HFFc6 (cell line): ENCODE results near the gene PRR5. TPM values are rescaled to one million over a fixed set of nuclear protein-coding genes. Genes with fewer than 3 reads are reported as not detected.
"Not testable (repeated sequence)": the region's sequence is repeated elsewhere in the genome, so short reads cannot be mapped to it uniquely, and the experiment has no call there.

Experiments
- DNase-seq: peaks from one replicate; pipeline ENCODE4 v3.0.0-alpha.2; 2018
- H3K27ac Mint-ChIP-seq: 2 replicates; pipeline ENCODE4 v1.8.0; 2020; ENCODE audit warnings: mild to moderate bottlenecking, mixed read lengths
- H3K27me3 Mint-ChIP-seq: 2 replicates; pipeline ENCODE4 v1.8.0; 2021; ENCODE audit warnings: mild to moderate bottlenecking, moderate library complexity, mixed read lengths; ENCODE audit not compliant: insufficient read depth
- H3K36me3 Mint-ChIP-seq: 2 replicates; pipeline ENCODE4 v1.8.0; 2021; ENCODE audit warnings: low read depth, mixed read lengths
- H3K4me1 Mint-ChIP-seq: 2 replicates; pipeline ENCODE4 v1.8.0; 2020; ENCODE audit warnings: low read depth, mixed read lengths
- H3K4me3 Mint-ChIP-seq: 2 replicates; pipeline ENCODE4 v1.8.0; 2020; ENCODE audit warnings: mild to moderate bottlenecking, moderate library complexity, mixed read lengths
- H3K9me3 Mint-ChIP-seq: 2 replicates; pipeline ENCODE4 v1.8.0; 2020; ENCODE audit warnings: mild to moderate bottlenecking, mixed read lengths
- long read RNA-seq: library from polyadenylated mRNA; unstranded; transcript quantifications from one replicate; pipeline ENCODE4 v2.0.0, GENCODE V29; 2019
- total RNA-seq, 6 experiments: library from RNA; stranded (reverse); fragmentation: NEBNext Ultra II Directional; extraction: Animal tissue kit (Norgen Biotek cat#: 25700); gene quantifications; 2 replicates in 1 of 6; 3 replicates in 5 of 6; pipeline ENCODE4 v1.2.3, GENCODE V29; 2021
- TF ChIP-seq, protein P1 (sequence below): fragments of 200-600 bp; sonication (generic); IDR thresholded peaks from 2 replicates; pipeline ENCODE4 v1.5.0; 2021; ENCODE audit warnings: antibody characterized with exemption, mild to moderate bottlenecking

PRR5 gene, protein sequence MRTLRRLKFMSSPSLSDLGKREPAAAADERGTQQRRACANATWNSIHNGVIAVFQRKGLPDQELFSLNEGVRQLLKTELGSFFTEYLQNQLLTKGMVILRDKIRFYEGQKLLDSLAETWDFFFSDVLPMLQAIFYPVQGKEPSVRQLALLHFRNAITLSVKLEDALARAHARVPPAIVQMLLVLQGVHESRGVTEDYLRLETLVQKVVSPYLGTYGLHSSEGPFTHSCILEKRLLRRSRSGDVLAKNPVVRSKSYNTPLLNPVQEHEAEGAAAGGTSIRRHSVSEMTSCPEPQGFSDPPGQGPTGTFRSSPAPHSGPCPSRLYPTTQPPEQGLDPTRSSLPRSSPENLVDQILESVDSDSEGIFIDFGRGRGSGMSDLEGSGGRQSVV
- total RNA-seq = 10 to 100 TPM in 1 of 6 experiments, 1 to 10 TPM in 5; 4.6 to 12.7 (median 5.2) TPM
- long read RNA-seq, partial matches to known transcripts = 0 of 2 reads
- long read RNA-seq, other reads (novel, unspliced or antisense) = 0 of 2 reads

DNA sequence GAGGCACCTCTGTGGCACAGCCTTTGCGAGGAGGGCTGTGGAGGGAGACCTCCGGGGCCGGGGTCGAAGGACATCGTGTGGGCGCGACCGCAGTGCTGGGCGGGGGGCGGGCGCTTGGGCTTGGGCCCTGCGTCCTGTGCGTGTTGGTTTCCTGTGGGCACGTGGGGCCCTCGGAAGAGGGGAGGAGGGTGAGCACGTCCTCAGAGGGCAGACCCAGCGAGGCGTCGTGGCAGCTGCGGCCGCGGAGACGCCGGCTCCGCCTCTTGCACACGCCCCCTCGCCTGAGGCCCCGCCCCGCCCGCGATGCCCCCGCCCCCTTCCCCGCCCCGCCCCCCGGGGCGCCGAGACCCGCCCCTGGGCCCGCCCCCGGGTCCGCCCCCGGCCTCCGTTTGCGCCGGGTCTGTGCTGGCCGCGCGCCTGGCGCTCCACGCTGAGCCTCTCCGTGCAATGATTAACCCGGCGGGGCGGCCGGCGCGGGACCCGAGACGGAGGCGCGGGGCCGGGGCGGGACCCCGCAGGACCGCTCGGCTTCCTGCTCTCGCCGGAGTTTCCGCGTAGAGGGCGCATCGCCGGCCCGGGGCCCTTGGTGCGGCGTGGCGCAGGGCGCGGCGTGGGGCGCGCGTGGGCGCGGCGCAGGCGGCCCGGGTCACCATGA is at the start of gene PRR5:
TSS of gene PRR5 (plus strand) at position 381 of the 655 bp plus-strand sequence. CDS start at position 652, 271 bp downstream.
- Mint-ChIP-seq H3K27me3 (peaks cover 4% of the 10 kb centered on the region), H3K9me3 (no peaks in the 10 kb centered on the region), H3K4me3 (peak within 1 kb of the TSS; percentile 87), H3K27ac (peak within 1 kb of the TSS; percentile 11; the same call in 1 of the 2 replicates), H3K4me1 (peaks cover 37% of the 10 kb centered on the region), H3K36me3 (no peaks in the 10 kb centered on the region)
- TF ChIP-seq, protein P1, sequence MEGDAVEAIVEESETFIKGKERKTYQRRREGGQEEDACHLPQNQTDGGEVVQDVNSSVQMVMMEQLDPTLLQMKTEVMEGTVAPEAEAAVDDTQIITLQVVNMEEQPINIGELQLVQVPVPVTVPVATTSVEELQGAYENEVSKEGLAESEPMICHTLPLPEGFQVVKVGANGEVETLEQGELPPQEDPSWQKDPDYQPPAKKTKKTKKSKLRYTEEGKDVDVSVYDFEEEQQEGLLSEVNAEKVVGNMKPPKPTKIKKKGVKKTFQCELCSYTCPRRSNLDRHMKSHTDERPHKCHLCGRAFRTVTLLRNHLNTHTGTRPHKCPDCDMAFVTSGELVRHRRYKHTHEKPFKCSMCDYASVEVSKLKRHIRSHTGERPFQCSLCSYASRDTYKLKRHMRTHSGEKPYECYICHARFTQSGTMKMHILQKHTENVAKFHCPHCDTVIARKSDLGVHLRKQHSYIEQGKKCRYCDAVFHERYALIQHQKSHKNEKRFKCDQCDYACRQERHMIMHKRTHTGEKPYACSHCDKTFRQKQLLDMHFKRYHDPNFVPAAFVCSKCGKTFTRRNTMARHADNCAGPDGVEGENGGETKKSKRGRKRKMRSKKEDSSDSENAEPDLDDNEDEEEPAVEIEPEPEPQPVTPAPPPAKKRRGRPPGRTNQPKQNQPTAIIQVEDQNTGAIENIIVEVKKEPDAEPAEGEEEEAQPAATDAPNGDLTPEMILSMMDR = no peak
- DNase-seq = peak; percentile 59

DNA sequence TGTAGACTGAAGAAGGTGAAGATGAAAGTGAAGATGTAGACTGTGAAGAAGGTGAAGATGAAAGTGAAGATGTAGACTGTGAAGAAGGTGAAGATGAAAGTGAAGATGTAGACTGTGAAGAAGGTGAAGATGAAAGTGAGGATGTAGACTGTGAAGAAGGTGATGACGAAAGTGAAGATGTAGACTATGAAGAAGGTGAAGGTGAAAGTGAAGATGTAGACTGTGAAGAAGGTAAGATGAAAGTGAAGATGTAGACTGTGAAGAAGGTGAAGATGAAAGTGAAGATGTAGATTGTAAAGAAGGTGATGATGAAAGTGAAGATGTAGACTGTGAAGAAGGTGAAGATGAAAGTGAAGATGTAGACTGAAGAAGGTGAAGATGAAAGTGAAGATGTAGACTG is 49.1 kb upstream of the PRR5 start:
- not testable (repeated sequence) for H3K27ac Mint-ChIP-seq, DNase-seq, H3K36me3 Mint-ChIP-seq, H3K4me3 Mint-ChIP-seq, H3K9me3 Mint-ChIP-seq, H3K27me3 Mint-ChIP-seq
- peaks cover 14% of the 10 kb centered on the region for H3K4me1 Mint-ChIP-seq

DNA sequence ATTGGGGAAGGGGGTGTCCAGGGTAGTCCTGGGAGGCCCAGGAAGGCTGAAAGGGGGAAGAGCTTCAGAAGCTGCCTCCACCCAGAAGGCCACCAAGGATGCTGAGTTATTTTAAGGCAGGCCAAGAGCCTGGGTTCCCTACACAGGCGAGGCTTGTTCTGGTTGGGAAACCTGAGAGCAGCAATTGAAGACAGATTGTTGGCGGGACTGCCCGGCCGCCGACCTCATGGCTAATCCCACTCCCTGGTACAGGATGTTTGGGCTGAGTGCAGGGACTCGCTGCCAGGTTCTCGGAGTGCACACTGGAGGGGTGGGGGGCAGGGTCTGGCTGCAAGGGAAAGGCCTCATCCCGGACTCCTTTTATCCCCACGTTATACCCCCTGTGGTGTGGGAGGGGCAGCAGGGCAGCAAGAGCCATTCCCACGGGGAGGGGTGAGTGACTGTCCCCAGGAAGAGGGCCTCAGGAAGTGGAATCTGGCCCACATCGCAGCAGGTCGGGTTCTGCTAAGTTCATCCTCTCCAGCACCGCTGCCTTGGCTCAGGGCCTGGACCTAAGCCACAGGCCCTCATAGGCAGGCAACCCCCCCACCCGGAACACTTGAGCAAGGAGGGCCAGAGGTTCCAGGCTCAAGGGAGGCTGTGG is 43.6 kb upstream of the PRR5 start:
- H3K36me3 Mint-ChIP-seq = no peaks in the 10 kb centered on the region
- no peak overlapping the region for H3K27ac Mint-ChIP-seq
- TF ChIP-seq, protein P1 = no peak
- no peaks in the 10 kb centered on the region for H3K9me3 Mint-ChIP-seq
- DNase-seq = no peak
- no peak overlapping the region for H3K4me3 Mint-ChIP-seq
- peaks cover 14% of the 10 kb centered on the region for H3K27me3 Mint-ChIP-seq
- H3K4me1 Mint-ChIP-seq = no peaks in the 10 kb centered on the region

DNA sequence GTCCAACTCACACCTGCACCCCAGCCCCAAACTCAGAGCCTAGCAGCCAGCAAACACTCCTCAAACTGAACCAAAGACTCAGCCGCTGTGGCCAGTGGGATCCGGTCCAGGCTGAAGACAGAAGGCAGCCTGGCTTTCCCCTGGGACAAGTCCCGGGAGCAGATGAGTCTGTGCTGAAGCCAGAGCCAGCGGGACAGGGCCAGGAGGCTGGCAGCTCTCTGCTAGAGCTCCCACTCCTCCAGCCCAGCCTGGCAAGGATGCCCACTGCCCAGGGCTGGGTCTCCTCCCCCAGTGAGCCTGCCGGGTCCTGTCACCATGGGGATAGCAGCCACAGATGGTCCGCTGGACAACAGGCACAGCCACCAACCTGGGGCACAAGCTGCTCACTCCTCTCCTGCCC is 42.9 kb upstream of the PRR5 start:
- TF ChIP-seq, protein P1 = no peak
- Mint-ChIP-seq H3K27me3 (peaks cover 14% of the 10 kb centered on the region), H3K9me3 (no peaks in the 10 kb centered on the region), H3K4me3 (no peak overlapping the region), H3K27ac (no peak overlapping the region), H3K36me3 (no peaks in the 10 kb centered on the region), H3K4me1 (no peaks in the 10 kb centered on the region)
- no peak for DNase-seq

DNA sequence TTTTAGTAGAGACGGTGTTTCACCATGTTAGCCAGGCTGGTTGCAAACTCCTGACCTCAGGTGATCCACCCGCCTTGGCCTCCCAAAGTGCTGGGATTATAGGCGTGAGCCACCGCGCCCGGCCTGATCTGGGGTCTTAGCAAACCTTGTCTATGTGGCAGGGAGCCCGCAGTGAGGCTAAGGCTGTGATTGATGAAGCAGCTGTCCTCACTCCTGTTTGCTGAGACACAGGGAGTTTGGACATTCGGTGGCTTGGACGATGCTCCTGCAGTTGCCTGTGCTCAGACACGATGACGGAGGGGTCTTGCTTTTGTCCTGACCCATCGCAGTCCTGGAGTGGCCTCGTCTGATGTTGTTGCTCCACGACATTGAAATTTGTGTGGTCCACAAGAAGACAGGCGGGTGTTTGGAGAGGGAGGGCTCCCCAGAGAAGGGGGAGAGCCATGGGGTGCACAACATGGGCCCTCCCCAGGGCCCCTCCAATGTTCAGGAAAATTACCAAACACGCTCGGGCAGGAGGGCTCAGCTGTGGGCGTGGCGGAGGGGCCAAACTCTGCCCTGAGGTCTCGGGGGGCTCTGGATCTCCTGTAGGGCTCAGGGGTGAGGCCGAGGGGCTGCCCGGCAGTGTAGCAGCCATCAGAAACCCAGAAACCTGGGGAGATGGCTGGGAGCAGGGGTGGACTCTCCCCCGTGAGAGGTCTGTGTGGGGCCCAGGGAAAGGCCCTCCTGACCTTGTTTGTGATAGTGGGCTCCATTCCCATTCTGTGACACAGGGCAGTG is 41.8 kb upstream of the PRR5 start:
- Mint-ChIP-seq H3K27ac (no peak overlapping the region), H3K4me3 (no peak overlapping the region), H3K4me1 (no peaks in the 10 kb centered on the region), H3K9me3 (no peaks in the 10 kb centered on the region), H3K27me3 (peaks cover 17% of the 10 kb centered on the region), H3K36me3 (no peaks in the 10 kb centered on the region)
- DNase-seq = no peak
- TF ChIP-seq, protein P1 = no peak
